Spinal cord (tissue), 10 donors: Measurements from ENCODE around the gene CCDC69. TPM values are rescaled to one million over a fixed set of nuclear protein-coding genes. Genes with fewer than 3 reads are reported as not detected.
"Not testable (repeated sequence)": the region's sequence is repeated elsewhere in the genome, so short reads cannot be mapped to it uniquely, and the experiment has no call there.

Source experiments
- DNase-seq, 6 donors: peaks; one replicate each; pipeline versions ENCODE4 v3.0.0 to v3.0.0-alpha.2; 2013 to 2015; ENCODE audit warnings: low spot score in 6 of 6, low read depth in 4 of 6
- H3K27ac ChIP-seq: one replicate; pipeline ENCODE4 v1.5.1; 2013; ENCODE audit warnings: low read depth, low read length, control low read depth
- H3K27me3 ChIP-seq: one replicate; pipeline ENCODE4 v1.6.1; 2013; ENCODE audit warnings: low read length; ENCODE audit not compliant: control insufficient read depth, insufficient read depth
- H3K36me3 ChIP-seq: one replicate; pipeline ENCODE4 v1.6.1; 2013; ENCODE audit warnings: low read length; ENCODE audit not compliant: control insufficient read depth, insufficient read depth
- H3K4me1 ChIP-seq: one replicate; pipeline ENCODE4 v1.6.1; 2013; ENCODE audit warnings: low read length; ENCODE audit not compliant: control insufficient read depth, insufficient read depth
- H3K4me3 ChIP-seq: one replicate; pipeline ENCODE4 v1.5.1; 2013; ENCODE audit warnings: low read depth, low read length, control low read depth
- H3K9me3 ChIP-seq: one replicate; pipeline ENCODE4 v1.6.1; 2013; ENCODE audit warnings: low read length; ENCODE audit not compliant: control insufficient read depth, insufficient read depth
- WGBS: methylation state at CpG from one replicate; pipeline ENCODE4 v1.1.5; 2013; ENCODE audit warnings: missing lambda C conversion rate; ENCODE audit not compliant: insufficient coverage; 5-methylcytosine and 5-hydroxymethylcytosine counted together
- polyA plus RNA-seq, 2 donors: library from polyadenylated mRNA; unstranded; fragments of 120-200 nt; gene quantifications; one replicate each; pipeline ENCODE4 v1.2.1, GENCODE V29; 2013; ENCODE audit not compliant: insufficient read length in 2 of 2
- total RNA-seq, 2 donors: library from RNA; depleted of rRNA in 1 of 2; stranded (reverse); fragments of 120-200 nt in 1 of 2; fragments of >200 nt in 1 of 2; gene quantifications; one replicate each; pipeline versions ENCODE4 v1.2.3 to v1.2.4, GENCODE V29; 2013 to 2014
- donor health status: healthy.

CCDC69 gene
- total and polyA plus RNA-seq, 4 donors: 2.4 to 7.1 (median 4.4) TPM

GRCh38 chr5:151257731-151258181 lies 33.9 kb upstream of the CCDC69 start:
- H3K36me3 ChIP-seq: no peaks in the 10 kb centered on the region
- 100% methylated on average over 1 of the region's 5 CpGs for WGBS
- no peak for DNase-seq
- no peak overlapping the region for H3K27ac ChIP-seq
- no peaks in the 10 kb centered on the region for H3K9me3 ChIP-seq
- H3K4me1 ChIP-seq: peaks cover 7% of the 10 kb centered on the region
- no peaks in the 10 kb centered on the region for H3K27me3 ChIP-seq
- H3K4me3 ChIP-seq: no peak overlapping the region

DNA sequence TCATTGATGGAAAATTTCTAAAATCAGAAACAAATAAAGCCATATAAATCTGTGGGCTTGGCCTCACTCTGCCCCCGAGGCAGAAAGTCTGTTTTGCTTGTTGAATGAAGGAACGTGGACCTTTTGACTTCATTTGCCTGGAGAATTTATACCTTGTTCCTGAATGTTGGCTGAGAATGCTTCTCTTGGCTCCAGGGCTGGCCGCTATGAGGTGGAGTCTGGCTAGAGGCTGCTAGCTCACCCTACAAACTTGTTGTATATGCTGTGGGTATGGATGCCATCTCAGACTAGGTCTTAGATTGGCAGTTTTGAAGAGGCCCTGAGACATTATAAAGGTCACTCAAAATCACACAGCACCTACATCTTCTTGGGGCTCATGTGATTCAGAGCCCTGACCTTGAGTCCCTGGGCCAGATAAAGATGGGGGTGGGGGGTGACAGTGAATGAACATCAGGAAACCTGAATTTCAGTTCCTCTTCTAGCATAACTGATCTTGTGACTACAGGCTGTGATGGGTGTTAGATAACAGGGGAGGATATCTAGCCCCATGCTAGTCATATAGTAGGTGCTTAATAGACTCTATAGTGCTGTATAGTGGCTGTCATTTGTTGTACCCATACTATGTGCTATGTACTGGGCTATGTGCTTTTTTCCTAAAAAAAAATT lies 31.9 kb upstream of the CCDC69 start:
- WGBS: no CpG with 5 or more reads among the region's 3 CpGs
- Histone ChIP-seq H3K36me3 (no peaks in the 10 kb centered on the region), H3K9me3 (no peaks in the 10 kb centered on the region), H3K4me3 (no peak overlapping the region), H3K27me3 (no peaks in the 10 kb centered on the region), H3K27ac (no peak overlapping the region), H3K4me1 (peaks cover 7% of the 10 kb centered on the region)
- DNase-seq: no peak

DNA sequence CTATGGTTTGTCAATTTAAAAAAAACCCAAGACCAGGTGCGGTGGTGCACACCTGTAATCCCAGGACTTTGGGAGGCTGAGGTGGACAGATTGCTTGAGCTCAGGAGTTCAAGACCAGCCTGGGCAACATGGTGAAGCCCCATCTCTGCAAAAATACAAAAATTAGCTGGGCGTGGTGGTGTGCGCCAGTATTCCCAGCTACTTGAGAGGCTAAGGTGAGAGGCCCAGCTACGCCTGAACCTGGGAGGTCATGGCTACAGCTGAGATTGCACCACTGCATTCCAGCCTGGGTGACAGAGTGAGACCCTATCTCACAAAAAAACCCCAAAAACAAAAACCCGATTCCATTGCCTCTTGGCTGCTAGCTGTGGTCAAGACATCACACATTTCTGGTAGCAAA lies 31.1 kb upstream of the CCDC69 start:
- not testable (repeated sequence) for H3K27me3 ChIP-seq, H3K4me1 ChIP-seq, H3K9me3 ChIP-seq, H3K27ac ChIP-seq, H3K4me3 ChIP-seq, DNase-seq, H3K36me3 ChIP-seq
- 95% methylated on average over 4 of the region's 5 CpGs for WGBS

- Histone ChIP-seq H3K27me3 (no peaks in the 10 kb centered on the region), H3K36me3 (no peaks in the 10 kb centered on the region), H3K4me3 (no peak overlapping the region), H3K4me1 (peaks cover 7% of the 10 kb centered on the region), H3K27ac (no peak overlapping the region), H3K9me3 (no peaks in the 10 kb centered on the region)
- DNase-seq: no peak
- no CpG with 5 or more reads among the region's 1 CpG for WGBS
These were observed 30.7 kb upstream of the CCDC69 start for GRCh38 chr5:151254556-151254955.

- Histone ChIP-seq H3K4me1 (peaks cover 7% of the 10 kb centered on the region), H3K27me3 (no peaks in the 10 kb centered on the region), H3K4me3 (peak overlapping the region; percentile 84), H3K36me3 (no peaks in the 10 kb centered on the region), H3K9me3 (no peaks in the 10 kb centered on the region), H3K27ac (peak overlapping the region; percentile 79)
- WGBS: 57% methylated on average over 4 of the region's 5 CpGs
- peak in 1 of 6 donors; percentile 14 for DNase-seq
These were observed 29.7 kb upstream of the CCDC69 start for GRCh38 chr5:151253605-151253950.

DNA sequence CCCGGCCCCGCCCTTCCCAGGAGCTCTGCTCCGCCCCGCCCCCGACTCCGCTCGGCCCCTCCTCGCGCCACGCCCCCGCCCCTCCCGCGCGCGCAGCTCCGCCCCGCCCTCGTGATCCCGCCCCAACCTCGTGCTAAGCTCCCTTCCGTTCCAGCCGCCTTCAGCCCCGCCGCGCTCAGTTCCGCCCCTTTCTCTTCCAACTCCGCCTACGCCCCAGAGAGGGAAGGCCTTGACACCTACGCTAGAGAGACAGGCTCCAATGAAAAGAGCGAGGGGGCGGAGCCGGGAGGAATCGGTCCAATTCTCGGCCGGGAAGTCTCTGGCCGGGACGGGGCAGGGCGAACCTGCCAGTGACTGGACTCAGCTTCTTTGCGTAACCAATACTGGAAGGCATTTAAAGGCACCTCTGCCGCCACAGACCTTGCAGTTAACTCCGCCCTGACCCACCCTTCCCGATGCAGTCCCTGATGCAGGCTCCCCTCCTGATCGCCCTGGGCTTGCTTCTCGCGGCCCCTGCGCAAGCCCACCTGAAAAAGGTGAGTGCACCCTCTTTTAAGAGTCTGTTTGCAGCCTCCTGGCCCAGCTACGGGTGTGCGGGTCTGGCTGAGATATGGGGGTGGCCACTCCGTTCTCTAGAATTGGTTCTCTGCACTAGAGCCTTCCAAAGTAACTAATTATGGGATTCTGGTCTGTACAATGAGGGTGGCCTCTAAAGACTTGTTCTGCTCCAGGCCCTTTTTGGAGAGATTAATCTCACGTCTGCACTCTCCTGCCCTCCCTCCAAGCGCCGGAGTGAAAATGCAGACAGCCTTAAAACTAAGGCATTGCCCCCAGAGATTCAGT lies 29.1 kb upstream of the CCDC69 start, which contains the start of gene GM2A:
Gene GM2A (plus strand): TSS at position 424 of the 843 bp plus-strand sequence. CDS start 32 bp downstream, at position 456.
- Histone ChIP-seq H3K4me1 (peaks cover 7% of the 10 kb centered on the region), H3K9me3 (no peaks in the 10 kb centered on the region), H3K27me3 (no peaks in the 10 kb centered on the region), H3K36me3 (no peaks in the 10 kb centered on the region), H3K4me3 (peak within 1 kb of the TSS; percentile 84), H3K27ac (peak within 1 kb of the TSS; percentile 79)
- 0% methylated on average over 36 of the region's 52 CpGs for WGBS
- peak; percentile 92 to 100 (median 96) for DNase-seq

GRCh38 chr5:151251621-151252020 lies 27.7 kb upstream of the CCDC69 start:
- 86% methylated on average over 1 of the region's 4 CpGs for WGBS
- Histone ChIP-seq H3K27ac (no peak overlapping the region), H3K4me1 (peaks cover 7% of the 10 kb centered on the region), H3K27me3 (no peaks in the 10 kb centered on the region), H3K4me3 (no peak overlapping the region), H3K36me3 (no peaks in the 10 kb centered on the region), H3K9me3 (no peaks in the 10 kb centered on the region)
- DNase-seq: no peak

- peaks cover 7% of the 10 kb centered on the region for H3K4me1 ChIP-seq
- H3K36me3 ChIP-seq: no peaks in the 10 kb centered on the region
- H3K9me3 ChIP-seq: no peaks in the 10 kb centered on the region
- no peaks in the 10 kb centered on the region for H3K27me3 ChIP-seq
- H3K27ac ChIP-seq: no peak overlapping the region
- WGBS: 75% methylated on average over 1 of the region's 5 CpGs
- DNase-seq: no peak
- H3K4me3 ChIP-seq: no peak overlapping the region
These were observed 27.2 kb upstream of the CCDC69 start for GRCh38 chr5:151251001-151251551.

- H3K4me1 ChIP-seq: peaks cover 7% of the 10 kb centered on the region
- 88% methylated on average over 6 of the region's 10 CpGs for WGBS
- no peak for DNase-seq
These were observed 26.6 kb upstream of the CCDC69 start for GRCh38 chr5:151250346-151251000.

More at GRCh38 chr5:151250346-151251000, 26.6 kb upstream of the CCDC69 start:
- Histone ChIP-seq H3K27me3 (no peaks in the 10 kb centered on the region), H3K36me3 (no peaks in the 10 kb centered on the region), H3K27ac (no peak overlapping the region), H3K9me3 (no peaks in the 10 kb centered on the region), H3K4me3 (no peak overlapping the region)
